Activated gamma-delta T cell treated with anti-CD3 and anti-CD28 coated beads, Interleukin-2, amount 50 U/mL, for 16 hours (primary cell): ENCODE measurements around the gene GRK7.
"Not testable (repeated sequence)": the region's sequence is repeated elsewhere in the genome, so short reads cannot be mapped to it uniquely, and the experiment has no call there.

Experiments
- DNase-seq: peaks from one replicate; pipeline ENCODE4 v3.0.0-alpha.2; 2020; ENCODE audit warnings: low read depth

The GRK7 gene

GRCh38 chr3:141796081-141796888 is 33.1 kb downstream of the GRK7 start:
- DNase-seq, result peak; percentile 49

GRCh38 chr3:141796889-141797781 is 33.9 kb downstream of the GRK7 start:
- DNase-seq, result no peak

DNA sequence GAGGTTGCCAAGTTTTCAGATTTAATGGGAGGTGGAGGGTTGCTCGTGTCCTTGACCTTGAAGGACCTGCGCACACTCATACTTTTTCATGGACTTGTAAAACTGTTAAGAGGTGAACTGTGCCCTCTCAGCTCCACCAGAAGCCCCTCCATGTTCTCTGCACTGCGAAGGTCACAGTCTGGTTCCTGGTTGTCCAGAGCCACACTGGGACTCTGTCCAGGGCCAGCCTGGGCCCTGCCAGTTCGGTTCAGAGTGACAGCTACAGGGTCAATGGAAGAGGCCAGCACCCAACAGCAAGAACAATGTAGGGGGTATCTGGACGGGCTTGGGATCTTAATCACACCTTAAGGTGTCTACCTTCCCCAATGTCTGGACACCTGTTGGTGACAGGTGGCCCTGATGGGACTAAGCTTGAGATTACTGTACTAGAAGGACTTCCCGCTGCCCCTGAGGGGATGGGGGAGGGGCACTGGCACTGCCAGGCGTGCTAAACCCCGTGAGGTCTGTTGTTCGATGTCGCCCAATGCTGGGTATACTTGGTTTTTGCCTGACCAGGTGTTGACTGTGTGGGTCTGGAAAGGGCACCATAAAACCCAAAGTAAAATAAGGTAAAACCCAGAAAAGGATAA is 34.7 kb downstream of the GRK7 start:
- no peak for DNase-seq

DNA sequence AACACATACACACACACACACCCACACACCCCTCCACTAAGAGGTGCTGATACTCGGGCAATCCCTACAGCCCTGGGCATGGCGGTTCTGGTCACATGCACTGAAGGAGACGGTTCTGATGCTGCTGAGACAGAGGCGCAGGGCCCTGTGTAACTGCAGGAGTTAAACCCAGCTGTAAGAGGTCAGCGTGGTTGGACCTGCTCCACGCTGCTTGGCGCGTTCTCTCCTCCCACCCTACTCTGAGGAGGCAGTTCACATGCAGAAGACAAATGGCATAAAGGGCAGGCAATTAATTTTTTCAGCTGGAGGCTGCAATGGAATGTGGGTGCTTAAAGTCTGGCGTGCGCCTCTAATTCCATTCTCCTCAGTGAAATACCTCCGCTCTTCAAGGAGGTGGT is 35.2 kb downstream of the GRK7 start:
- no peak for DNase-seq

GRCh38 chr3:141802316-141803077 is 39.3 kb downstream of the GRK7 start:
- no peak for DNase-seq

DNA sequence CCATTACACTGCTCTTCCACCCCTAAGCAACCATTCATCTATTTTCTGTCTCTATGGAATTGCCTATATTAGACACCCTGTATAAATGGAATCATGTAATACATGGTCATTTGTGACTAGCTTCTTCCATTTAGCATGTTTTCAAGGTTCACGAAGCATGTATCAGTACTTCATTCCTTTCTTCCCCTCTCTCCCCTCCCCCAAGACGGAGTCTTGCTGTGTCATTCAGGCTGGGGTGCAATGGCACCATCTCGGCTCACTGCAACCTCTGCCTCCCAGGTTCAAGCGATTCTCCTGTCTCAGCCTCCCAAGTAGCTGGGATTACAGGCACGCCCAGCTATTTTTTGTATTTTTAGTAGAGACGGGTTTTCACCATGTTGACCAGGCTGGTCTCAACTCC is 40.3 kb downstream of the GRK7 start:
- DNase-seq, result not testable (repeated sequence)

DNA sequence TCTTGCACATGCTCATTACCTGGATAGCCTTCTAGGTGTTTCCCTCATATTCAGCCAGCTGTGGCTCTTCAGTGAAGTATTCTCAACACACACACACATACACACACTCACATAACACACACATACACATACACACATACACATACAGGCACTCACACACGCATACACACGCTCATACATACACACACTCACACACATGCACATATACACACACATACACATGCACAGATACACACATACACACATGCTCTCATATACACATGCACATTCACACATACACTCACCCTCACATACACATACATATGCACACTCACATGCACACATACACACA is 41.2 kb downstream of the GRK7 start:
- no peak for DNase-seq

DNA sequence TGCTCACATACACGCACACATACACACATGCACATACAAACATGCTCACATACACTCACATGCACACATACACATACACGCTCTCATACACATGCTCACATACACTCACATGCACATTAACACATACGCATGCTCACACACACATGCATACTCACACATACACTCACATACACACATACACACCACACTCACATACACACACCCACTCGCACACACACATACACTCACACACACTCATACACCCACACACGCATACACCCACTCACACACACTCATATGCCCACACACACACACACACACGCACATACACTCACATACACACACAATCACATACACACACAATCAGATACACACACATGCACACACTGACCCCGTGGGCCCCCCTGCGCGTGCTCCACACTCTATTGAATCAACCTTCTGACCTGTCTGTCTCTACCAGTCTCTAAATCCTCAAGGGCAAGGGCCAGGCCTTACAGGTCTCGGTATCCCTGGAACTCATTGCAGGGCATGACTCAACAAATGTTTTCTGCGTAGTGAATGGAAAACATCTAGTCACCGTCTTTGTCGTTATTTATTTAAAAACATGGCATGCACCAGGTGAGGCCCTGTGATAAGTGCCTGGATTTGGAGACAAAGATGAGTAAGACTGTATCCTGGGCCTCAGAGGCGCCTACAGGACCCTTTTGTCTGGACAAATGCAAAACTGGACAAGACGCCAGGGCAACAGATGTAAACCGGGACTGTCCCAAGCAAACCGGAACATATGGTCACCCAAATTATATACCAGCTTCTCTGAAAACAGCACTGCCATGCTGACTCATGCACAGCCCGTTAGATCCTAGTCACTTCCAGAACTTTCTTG is 41.8 kb downstream of the GRK7 start:
- DNase-seq, result no peak

DNA sequence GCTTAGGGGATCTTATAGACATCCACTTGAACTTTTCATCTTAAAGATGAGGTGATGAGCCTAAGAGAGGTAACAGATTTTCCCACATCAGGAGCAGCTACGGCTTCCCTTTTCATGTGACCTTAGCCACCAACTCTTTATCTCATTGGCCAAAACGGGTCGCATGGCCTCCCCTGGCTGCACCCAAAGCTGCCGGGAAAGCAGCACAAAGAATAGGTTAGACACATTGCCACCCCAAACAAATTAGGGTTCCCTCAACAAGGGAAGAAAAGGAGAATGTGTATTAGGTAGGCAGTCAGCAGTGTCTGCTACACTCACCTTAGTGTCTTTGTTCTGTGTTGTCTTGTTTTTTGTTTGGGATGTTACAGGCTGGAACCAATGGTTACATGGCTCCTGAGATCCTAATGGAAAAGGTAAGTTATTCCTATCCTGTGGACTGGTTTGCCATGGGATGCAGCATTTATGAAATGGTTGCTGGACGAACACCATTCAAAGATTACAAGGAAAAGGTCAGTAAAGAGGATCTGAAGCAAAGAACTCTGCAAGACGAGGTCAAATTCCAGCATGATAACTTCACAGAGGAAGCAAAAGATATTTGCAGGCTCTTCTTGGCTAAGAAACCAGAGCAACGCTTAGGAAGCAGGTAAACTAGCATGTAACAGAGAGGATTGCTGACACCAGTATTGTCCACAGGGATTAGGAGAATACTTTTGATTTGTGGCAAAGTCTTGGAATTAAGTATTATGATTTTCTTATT is 44.2 kb downstream of the GRK7 start:
- no peak for DNase-seq

DNA sequence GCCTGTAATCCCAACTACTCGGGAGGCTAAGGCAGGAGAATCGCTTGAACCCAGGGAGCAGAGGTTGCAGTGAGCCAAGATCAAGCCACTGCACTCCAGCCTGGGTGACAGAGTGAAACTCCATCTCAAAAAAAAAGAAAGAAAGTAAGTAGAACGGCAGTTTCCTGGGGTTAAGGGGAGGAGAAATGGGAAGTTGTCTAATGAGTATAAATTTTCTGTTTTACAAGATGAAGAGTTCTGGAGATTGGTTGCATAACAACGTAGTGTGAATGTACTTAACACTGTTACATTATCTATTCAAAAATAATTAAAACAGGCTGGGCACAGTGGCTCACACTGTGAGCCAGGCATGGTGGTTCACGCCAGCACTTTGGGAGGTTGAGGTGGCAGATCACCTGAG is 45.4 kb downstream of the GRK7 start:
- DNase-seq, result no peak

GRCh38 chr3:141810161-141810560 is 47.0 kb downstream of the GRK7 start:
- DNase-seq, result no peak

- DNase-seq, result no peak
These were observed 48.1 kb downstream of the GRK7 start for GRCh38 chr3:141811348-141811747.

DNA sequence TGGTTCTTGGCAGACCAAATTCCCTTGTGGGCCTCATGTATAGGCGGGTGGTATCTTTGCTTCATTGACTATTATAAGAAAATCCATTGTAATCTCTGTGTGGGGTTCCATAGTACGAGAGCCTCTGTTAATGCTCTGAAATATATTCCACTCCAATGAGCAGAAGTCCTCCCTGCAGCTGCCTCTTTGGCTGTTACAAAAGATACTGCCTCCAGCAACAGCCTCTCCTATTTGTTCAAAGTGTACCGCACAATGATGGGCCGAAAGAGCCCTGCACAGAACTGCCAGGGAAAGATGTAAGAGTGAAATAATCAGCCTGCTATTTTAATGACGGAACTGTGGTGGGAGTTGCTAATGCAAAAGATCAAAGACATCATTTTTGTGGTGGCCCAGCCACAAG is 48.9 kb downstream of the GRK7 start:
- DNase-seq, result no peak

- DNase-seq, result no peak
These were observed 49.4 kb downstream of the GRK7 start for GRCh38 chr3:141812586-141812985.
